ENCODE measurements around the gene CAPRIN2.

CAPRIN2 gene

GRCh38 chr12:30732954-30733637 lies 21.7 kb downstream of the CAPRIN2 start:
- no peak overlapping the region for H3K4me3 ChIP-seq
- no peak for DNase-seq (ENCODE audit: low read depth, low spot score)
- peaks cover 51% of the 10 kb centered on the region for H3K36me3 ChIP-seq (ENCODE audit: insufficient read depth, low read length)
- TF ChIP-seq POLR2AphosphoS5 (IDR thresholded peaks at IDR 0.05; ENCODE audit: borderline replicate concordance, low read depth, low read length) (no peak), EZH2 (IDR thresholded peaks at IDR 0.05) (no peak), FOXP2 (optimal IDR thresholded peaks at IDR 0.05; ENCODE audit: control extremely low read depth, extremely low read length, insufficient read depth) (no peak)
- H3K9me3 ChIP-seq (ENCODE audit: low read depth, low read length): no peaks in the 10 kb centered on the region
- no peak overlapping the region for H3K9ac ChIP-seq (ENCODE audit: insufficient read length)
- no peak overlapping the region for H3K27ac ChIP-seq

GRCh38 chr12:30730011-30730410 lies 24.7 kb downstream of the CAPRIN2 start:
- TF ChIP-seq FOXP2 (optimal IDR thresholded peaks at IDR 0.05; ENCODE audit: control extremely low read depth, extremely low read length, insufficient read depth): no peak
- no peak for TF ChIP-seq POLR2AphosphoS5 (IDR thresholded peaks at IDR 0.05; ENCODE audit: borderline replicate concordance, low read depth, low read length)
- TF ChIP-seq EZH2 (IDR thresholded peaks at IDR 0.05): no peak
- peaks cover 37% of the 10 kb centered on the region for H3K36me3 ChIP-seq (ENCODE audit: insufficient read depth, low read length)
- H3K9ac ChIP-seq (ENCODE audit: insufficient read length): no peak overlapping the region
- no peak for DNase-seq (ENCODE audit: low read depth, low spot score)
- no peaks in the 10 kb centered on the region for H3K9me3 ChIP-seq (ENCODE audit: low read depth, low read length)
- no peak overlapping the region for H3K27ac ChIP-seq
- H3K4me3 ChIP-seq: no peak overlapping the region

GRCh38 chr12:30729547-30729946 lies 25.2 kb downstream of the CAPRIN2 start:
- TF ChIP-seq POLR2AphosphoS5 (IDR thresholded peaks at IDR 0.05; ENCODE audit: borderline replicate concordance, low read depth, low read length): no peak
- no peak for TF ChIP-seq EZH2 (IDR thresholded peaks at IDR 0.05)
- no peak for TF ChIP-seq FOXP2 (optimal IDR thresholded peaks at IDR 0.05; ENCODE audit: control extremely low read depth, extremely low read length, insufficient read depth)
- peaks cover 33% of the 10 kb centered on the region for H3K36me3 ChIP-seq (ENCODE audit: insufficient read depth, low read length)
- H3K9ac ChIP-seq (ENCODE audit: insufficient read length): no peak overlapping the region
- no peak overlapping the region for H3K27ac ChIP-seq
- H3K4me3 ChIP-seq: no peak overlapping the region
- H3K9me3 ChIP-seq (ENCODE audit: low read depth, low read length): no peaks in the 10 kb centered on the region
- no peak for DNase-seq (ENCODE audit: low read depth, low spot score)

GRCh38 chr12:30726647-30727046 lies 28.1 kb downstream of the CAPRIN2 start:
- TF ChIP-seq EZH2 (IDR thresholded peaks at IDR 0.05) (no peak), FOXP2 (optimal IDR thresholded peaks at IDR 0.05; ENCODE audit: control extremely low read depth, extremely low read length, insufficient read depth) (no peak)
- peaks cover 39% of the 10 kb centered on the region for H3K36me3 ChIP-seq (ENCODE audit: insufficient read depth, low read length)

GRCh38 chr12:30725739-30726138 lies 29.0 kb downstream of the CAPRIN2 start:
- H3K9me3 ChIP-seq (ENCODE audit: low read depth, low read length): no peaks in the 10 kb centered on the region
- no peak overlapping the region for H3K9ac ChIP-seq (ENCODE audit: insufficient read length)
- H3K27ac ChIP-seq: peak overlapping the region; percentile 4
- no peak overlapping the region for H3K4me3 ChIP-seq
- peaks cover 33% of the 10 kb centered on the region for H3K36me3 ChIP-seq (ENCODE audit: insufficient read depth, low read length)
- TF ChIP-seq POLR2AphosphoS5 (IDR thresholded peaks at IDR 0.05; ENCODE audit: borderline replicate concordance, low read depth, low read length): no peak
- TF ChIP-seq FOXP2 (optimal IDR thresholded peaks at IDR 0.05; ENCODE audit: control extremely low read depth, extremely low read length, insufficient read depth): no peak
- TF ChIP-seq EZH2 (IDR thresholded peaks at IDR 0.05): no peak
- DNase-seq (ENCODE audit: low read depth, low spot score): peak; percentile 32

More at GRCh38 chr12:30726647-30727046, 28.1 kb downstream of the CAPRIN2 start:
- no peak overlapping the region for H3K9ac ChIP-seq (ENCODE audit: insufficient read length)
- DNase-seq (ENCODE audit: low read depth, low spot score): no peak
- H3K9me3 ChIP-seq (ENCODE audit: low read depth, low read length): no peaks in the 10 kb centered on the region
- no peak overlapping the region for H3K27ac ChIP-seq
- H3K4me3 ChIP-seq: no peak overlapping the region

GRCh38 chr12:30719060-30719459 lies 35.7 kb downstream of the CAPRIN2 start:
- DNase-seq (ENCODE audit: low read depth, low spot score): peak; percentile 98
- TF ChIP-seq FOXP2 (optimal IDR thresholded peaks at IDR 0.05; ENCODE audit: control extremely low read depth, extremely low read length, insufficient read depth): no peak
- TF ChIP-seq EZH2 (IDR thresholded peaks at IDR 0.05): no peak
- peak; percentile 92 for TF ChIP-seq POLR2AphosphoS5 (IDR thresholded peaks at IDR 0.05; ENCODE audit: borderline replicate concordance, low read depth, low read length)
- Histone ChIP-seq H3K27ac (peak overlapping the region; percentile 100), H3K4me3 (peak overlapping the region; percentile 78), H3K36me3 (ENCODE audit: insufficient read depth, low read length) (peaks cover 48% of the 10 kb centered on the region), H3K9me3 (ENCODE audit: low read depth, low read length) (no peaks in the 10 kb centered on the region), H3K9ac (ENCODE audit: insufficient read length) (peak overlapping the region; percentile 95)

- TF ChIP-seq POLR2AphosphoS5 (IDR thresholded peaks at IDR 0.05; ENCODE audit: borderline replicate concordance, low read depth, low read length) (0 out of 2 replicates have a peak, but pooled peaks have one; percentile 25), FOXP2 (optimal IDR thresholded peaks at IDR 0.05; ENCODE audit: control extremely low read depth, extremely low read length, insufficient read depth) (no peak)
- peaks cover 40% of the 10 kb centered on the region for H3K36me3 ChIP-seq (ENCODE audit: insufficient read depth, low read length)
- H3K9ac ChIP-seq (ENCODE audit: insufficient read length): no peak overlapping the region
- no peak for DNase-seq (ENCODE audit: low read depth, low spot score)
- peak overlapping the region; percentile 36; the same call in 1 of the 2 replicates for H3K4me3 ChIP-seq
- peak overlapping the region; percentile 73 for H3K27ac ChIP-seq
- no peaks in the 10 kb centered on the region for H3K9me3 ChIP-seq (ENCODE audit: low read depth, low read length)
Measured at GRCh38 chr12:30707613-30708342, 47.0 kb downstream of the CAPRIN2 start.

GRCh38 chr12:30706476-30706875 lies 48.3 kb downstream of the CAPRIN2 start:
- Histone ChIP-seq H3K9ac (ENCODE audit: insufficient read length) (no peak overlapping the region), H3K4me3 (no peak overlapping the region), H3K9me3 (ENCODE audit: low read depth, low read length) (no peaks in the 10 kb centered on the region), H3K27ac (peak overlapping the region; percentile 73; the same call in 1 of the 2 replicates), H3K36me3 (ENCODE audit: insufficient read depth, low read length) (peaks cover 28% of the 10 kb centered on the region)
- DNase-seq (ENCODE audit: low read depth, low spot score): no peak
- TF ChIP-seq POLR2AphosphoS5 (IDR thresholded peaks at IDR 0.05; ENCODE audit: borderline replicate concordance, low read depth, low read length) (no peak), EZH2 (IDR thresholded peaks at IDR 0.05) (no peak), FOXP2 (optimal IDR thresholded peaks at IDR 0.05; ENCODE audit: control extremely low read depth, extremely low read length, insufficient read depth) (no peak)
